Measurements from ENCODE around the gene EMP1. TPM values are rescaled to one million over a fixed set of nuclear protein-coding genes. Genes with fewer than 3 reads are reported as not detected.

The EMP1 gene
- total and polyA plus RNA-seq, 2 experiments from 2014 or later, result 0.07 to 0.39 TPM

GRCh38 chr12:13205809-13206559 lies 9.5 kb downstream of the EMP1 start:
- peaks cover 59% of the 10 kb centered on the region for H3K4me1 Mint-ChIP-seq
- no peaks in the 10 kb centered on the region for H3K79me2 ChIP-seq (replicated peaks; ENCODE audit: insufficient read depth)
- peaks cover 17% of the 10 kb centered on the region for H3K27me3 Mint-ChIP-seq (ENCODE audit: insufficient read depth, low read depth, poor library complexity)

DNA sequence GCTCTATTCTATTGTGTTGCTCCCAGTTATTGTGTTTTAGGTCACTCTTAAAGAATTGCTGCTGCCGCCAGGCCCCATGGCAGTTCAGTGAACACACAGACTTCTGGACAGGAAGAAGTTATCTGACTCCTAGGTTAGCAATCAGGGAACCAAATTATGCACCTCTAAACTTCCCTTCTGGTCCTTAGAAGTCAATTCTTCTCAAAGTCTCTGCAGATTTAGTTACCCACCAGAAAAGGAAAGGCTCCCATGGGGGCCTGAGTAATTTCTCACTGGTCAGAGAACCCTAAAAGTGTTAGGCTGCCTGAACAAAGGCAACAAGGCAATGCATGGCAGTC lies 10.0 kb downstream of the EMP1 start:
- no peaks in the 10 kb centered on the region for H3K36me3 ChIP-seq (ENCODE audit: insufficient read depth)
- peaks cover 43% of the 10 kb centered on the region for H3K4me1 ChIP-seq (ENCODE audit: insufficient read depth)
- H3K27me3 ChIP-seq (ENCODE audit: insufficient read depth), result no peaks in the 10 kb centered on the region
- Mint-ChIP-seq H3K36me3 (ENCODE audit: low read depth) (no peaks in the 10 kb centered on the region), H3K27ac (no peak overlapping the region), H3K27me3 (ENCODE audit: insufficient read depth, low read depth, poor library complexity) (peaks cover 17% of the 10 kb centered on the region), H3K4me1 (peaks cover 60% of the 10 kb centered on the region), H3K9me3 (no peaks in the 10 kb centered on the region), H3K4me3 (no peak overlapping the region)
- H3K4me2 ChIP-seq, result no peak overlapping the region
- H3K4me3 ChIP-seq, result no peak overlapping the region
- no peaks in the 10 kb centered on the region for H4K20me1 ChIP-seq (replicated peaks; ENCODE audit: insufficient read depth)
- H2AFZ ChIP-seq, result peak overlapping the region; percentile 35
- no peaks in the 10 kb centered on the region for H3K79me2 ChIP-seq (replicated peaks; ENCODE audit: insufficient read depth)
- no peaks in the 10 kb centered on the region for H3F3A ChIP-seq (replicated peaks; ENCODE audit: low read depth)
- ATAC-seq, result no peak
- H3K27ac ChIP-seq (ENCODE audit: low read depth), result no peak overlapping the region
- no peak for DNase-seq (ENCODE audit: low spot score)
- no peaks in the 10 kb centered on the region for H3K9me2 ChIP-seq (ENCODE audit: insufficient read depth)
- no peak for TF ChIP-seq ETS1 (IDR thresholded peaks at IDR 0.05)
- no peak for TF ChIP-seq CTCF (conservative IDR thresholded peaks at IDR 0.05; ENCODE audit: low read depth in 2 of 2)
- TF ChIP-seq EZH2 (IDR thresholded peaks at IDR 0.05; ENCODE audit: low read depth, unreplicated experiment), result no peak
- TF ChIP-seq ZNF462 (CRISPR knock-in tag; IDR thresholded peaks at IDR 0.05), result no peak

More at GRCh38 chr12:13205809-13206559, 9.5 kb downstream of the EMP1 start:
- Histone ChIP-seq H3F3A (replicated peaks; ENCODE audit: low read depth) (no peaks in the 10 kb centered on the region), H3K27me3 (ENCODE audit: insufficient read depth) (no peaks in the 10 kb centered on the region), H4K20me1 (replicated peaks; ENCODE audit: insufficient read depth) (no peaks in the 10 kb centered on the region), H3K36me3 (ENCODE audit: insufficient read depth) (no peaks in the 10 kb centered on the region), H3K4me2 (no peak overlapping the region), H2AFZ (peak overlapping the region; percentile 35), H3K27ac (ENCODE audit: low read depth) (no peak overlapping the region), H3K4me1 (ENCODE audit: insufficient read depth) (peaks cover 41% of the 10 kb centered on the region), H3K4me3 (no peak overlapping the region), H3K9me2 (ENCODE audit: insufficient read depth) (no peaks in the 10 kb centered on the region)
- ATAC-seq (no peak), DNase-seq (ENCODE audit: low spot score) (no peak)
- Mint-ChIP-seq H3K9me3 (no peaks in the 10 kb centered on the region), H3K27ac (peak overlapping the region; percentile 41; the same call in 1 of the 2 replicates), H3K4me3 (no peak overlapping the region), H3K36me3 (ENCODE audit: low read depth) (no peaks in the 10 kb centered on the region)
- TF ChIP-seq ZNF114 (CRISPR knock-in tag; IDR thresholded peaks at IDR 0.05) (no peak), ZNF331 (CRISPR knock-in tag; IDR thresholded peaks at IDR 0.05; ENCODE audit: low read depth) (no peak), JUNB (IDR thresholded peaks at IDR 0.05; ENCODE audit: unreplicated experiment) (no peak), CREB1 (CRISPR knock-in tag; IDR thresholded peaks at IDR 0.05; ENCODE audit: low read depth) (no peak), EZH2phosphoT487 (IDR thresholded peaks at IDR 0.05; ENCODE audit: unreplicated experiment) (no peak), STAT1 (IDR thresholded peaks at IDR 0.05; ENCODE audit: unreplicated experiment) (no peak), CTCF (conservative IDR thresholded peaks at IDR 0.05; ENCODE audit: low read depth in 2 of 2) (no peak)

Data from GM23338 (cell line).